Omental fat pad (tissue), 4 donors: ENCODE results near the gene OR56A5. TPM values are rescaled to one million over a fixed set of nuclear protein-coding genes. Genes with fewer than 3 reads are reported as not detected.

ENCODE experiments used
- ATAC-seq: fragments of 150-250 bp; one replicate; pipeline ENCODE4 v1.9.1; 2016; ENCODE audit warnings: mild to moderate bottlenecking, moderate library complexity; ENCODE audit not compliant: low FRiP score
- DNase-seq: peaks from one replicate; pipeline ENCODE4 v3.0.0-alpha.2; 2019; ENCODE audit warnings: low spot score
- total RNA-seq, 4 donors: library from RNA; depleted of rRNA; stranded (reverse); fragments of >200 nt; gene quantifications; one replicate each; pipeline ENCODE4 v1.1.0, GENCODE V29; 2016
- TF ChIP-seq, protein P1 (sequence below), 3 donors: fragments of 450-650 bp; IDR thresholded peaks; one replicate each; pipeline ENCODE4 v1.5.1; 2016 to 2017; ENCODE audit warnings: antibody characterized with exemption in 3 of 3, mild to moderate bottlenecking in 3 of 3, moderate library complexity in 2 of 3

Gene OR56A5
- total RNA-seq, 4 donors from 2014 or later = not detected

DNA sequence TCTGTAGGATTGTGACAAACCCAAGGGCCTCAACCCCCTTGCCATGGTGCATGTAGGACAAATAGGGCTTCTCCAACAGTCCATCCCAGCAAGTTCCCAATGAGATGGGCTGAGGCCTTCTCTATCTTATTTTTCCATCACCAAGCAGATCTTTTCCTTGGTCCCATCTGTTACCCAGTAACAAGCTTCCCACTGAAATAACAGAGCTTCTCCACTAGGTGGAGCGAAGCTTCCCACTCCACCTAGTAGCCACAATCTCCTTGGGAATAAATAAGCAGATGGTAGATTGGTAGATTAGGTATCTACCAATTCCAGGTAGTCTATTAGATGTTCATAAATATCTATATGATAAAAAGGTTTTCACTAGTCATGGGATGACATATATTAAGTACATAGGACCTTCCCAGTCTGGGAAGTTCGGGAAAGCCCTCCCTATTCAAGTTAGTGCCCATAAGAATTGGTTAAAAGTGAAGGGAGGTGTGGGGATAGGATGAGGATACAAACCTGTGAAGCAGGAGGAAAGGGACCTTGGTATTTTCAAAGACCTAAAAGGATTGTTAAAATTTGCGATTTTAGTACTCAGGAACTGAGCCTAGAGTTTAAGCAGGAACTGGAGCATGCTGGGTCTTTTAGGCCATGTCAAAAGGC lies 24.4 kb upstream of the OR56A5 start:
- DNase-seq (no peak), ATAC-seq (no peak)
- TF ChIP-seq, protein P1, sequence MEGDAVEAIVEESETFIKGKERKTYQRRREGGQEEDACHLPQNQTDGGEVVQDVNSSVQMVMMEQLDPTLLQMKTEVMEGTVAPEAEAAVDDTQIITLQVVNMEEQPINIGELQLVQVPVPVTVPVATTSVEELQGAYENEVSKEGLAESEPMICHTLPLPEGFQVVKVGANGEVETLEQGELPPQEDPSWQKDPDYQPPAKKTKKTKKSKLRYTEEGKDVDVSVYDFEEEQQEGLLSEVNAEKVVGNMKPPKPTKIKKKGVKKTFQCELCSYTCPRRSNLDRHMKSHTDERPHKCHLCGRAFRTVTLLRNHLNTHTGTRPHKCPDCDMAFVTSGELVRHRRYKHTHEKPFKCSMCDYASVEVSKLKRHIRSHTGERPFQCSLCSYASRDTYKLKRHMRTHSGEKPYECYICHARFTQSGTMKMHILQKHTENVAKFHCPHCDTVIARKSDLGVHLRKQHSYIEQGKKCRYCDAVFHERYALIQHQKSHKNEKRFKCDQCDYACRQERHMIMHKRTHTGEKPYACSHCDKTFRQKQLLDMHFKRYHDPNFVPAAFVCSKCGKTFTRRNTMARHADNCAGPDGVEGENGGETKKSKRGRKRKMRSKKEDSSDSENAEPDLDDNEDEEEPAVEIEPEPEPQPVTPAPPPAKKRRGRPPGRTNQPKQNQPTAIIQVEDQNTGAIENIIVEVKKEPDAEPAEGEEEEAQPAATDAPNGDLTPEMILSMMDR (IDR thresholded peaks at IDR 0.05) = no peak

DNA sequence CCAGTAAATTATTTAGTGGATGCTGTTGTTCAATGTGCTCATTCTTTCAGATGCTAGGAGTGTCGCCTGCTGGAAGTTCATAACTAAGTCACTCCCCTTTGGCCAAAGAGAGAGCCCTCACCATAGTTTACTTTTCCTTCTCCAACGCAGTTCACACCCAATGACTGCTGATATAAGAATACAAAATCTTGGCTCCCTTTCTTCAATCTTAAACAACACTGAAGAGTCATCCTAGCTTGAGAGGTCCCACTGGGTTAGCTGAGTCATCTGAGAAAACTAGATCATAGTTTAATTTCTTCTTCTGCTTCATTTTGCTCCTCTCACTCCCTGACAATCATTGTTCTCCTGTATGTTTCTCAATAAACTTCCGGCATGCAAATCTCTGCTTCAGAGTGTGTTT lies 23.9 kb upstream of the OR56A5 start:
- DNase-seq (no peak), ATAC-seq (no peak)
- TF ChIP-seq, protein P1 (IDR thresholded peaks at IDR 0.05) = no peak

DNA sequence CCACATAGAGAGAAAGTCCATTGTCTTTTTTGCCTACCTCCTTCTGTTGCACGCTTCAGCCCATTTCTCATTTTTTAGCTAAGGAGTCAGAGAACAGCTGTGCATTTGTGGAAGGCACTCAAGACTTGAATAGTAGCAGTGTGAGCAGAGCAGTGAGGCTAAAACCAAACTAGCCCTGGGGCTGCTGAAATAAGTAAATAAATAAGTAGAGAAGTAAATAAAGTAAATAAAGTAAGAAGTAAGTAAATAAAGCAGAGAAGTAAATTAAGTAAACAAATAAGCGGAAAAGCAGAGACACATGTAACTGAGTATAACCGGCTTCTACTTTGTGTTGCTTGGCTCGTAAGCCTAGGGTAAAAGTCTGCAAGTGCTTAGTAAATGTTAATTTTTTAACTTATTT lies 20.9 kb upstream of the OR56A5 start:
- DNase-seq = no peak
- TF ChIP-seq, protein P1 (IDR thresholded peaks at IDR 0.05) = no peak
- no peak for ATAC-seq

DNA sequence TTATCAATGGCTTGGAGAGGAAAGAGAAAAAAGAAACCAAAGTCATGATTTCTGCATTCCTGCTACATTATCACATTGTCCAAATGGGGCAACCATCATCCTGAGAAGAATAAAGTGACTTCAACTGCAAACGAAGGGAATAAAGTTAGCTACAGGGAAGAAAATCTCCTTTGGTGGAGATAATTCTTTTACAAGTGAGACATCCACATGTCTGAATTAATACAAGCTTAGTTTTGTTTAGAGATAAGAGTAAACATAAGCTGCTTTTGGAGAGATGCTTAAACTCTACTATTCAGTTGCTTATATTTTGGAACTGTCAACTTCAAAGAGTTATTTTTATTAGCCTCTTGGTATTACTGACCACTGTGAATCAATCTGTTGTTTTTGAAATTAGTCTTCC lies 18.6 kb upstream of the OR56A5 start, which contains the start of gene OR52L1:
TSS of gene OR52L1 (minus strand) at position 101 of the 400 bp plus-strand sequence. CDS start at position 46, 55 bp downstream.
- ATAC-seq = no peak
- DNase-seq = no peak
- TF ChIP-seq, protein P1 (IDR thresholded peaks at IDR 0.05) = no peak

DNA sequence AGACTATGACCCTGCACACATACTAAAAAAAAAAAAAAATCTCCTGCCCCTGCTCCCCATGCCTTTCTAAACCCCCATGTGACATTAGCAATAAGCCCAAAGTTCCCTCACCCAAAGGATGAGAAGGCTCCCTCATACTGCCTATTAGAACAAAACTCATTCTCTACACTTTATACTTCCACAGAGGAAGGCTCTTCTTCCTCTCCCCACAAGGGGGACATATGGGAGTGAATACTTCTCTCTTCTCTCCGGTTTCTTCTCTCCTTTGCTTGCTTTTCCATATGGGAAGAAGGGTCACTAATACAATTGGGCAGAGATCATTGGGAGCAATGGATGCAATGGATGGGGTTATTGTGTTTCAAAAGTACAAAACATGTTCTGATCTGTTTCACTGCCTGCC lies 15.1 kb upstream of the OR56A5 start:
- no peak for DNase-seq
- TF ChIP-seq, protein P1 (IDR thresholded peaks at IDR 0.05) = no peak

DNA sequence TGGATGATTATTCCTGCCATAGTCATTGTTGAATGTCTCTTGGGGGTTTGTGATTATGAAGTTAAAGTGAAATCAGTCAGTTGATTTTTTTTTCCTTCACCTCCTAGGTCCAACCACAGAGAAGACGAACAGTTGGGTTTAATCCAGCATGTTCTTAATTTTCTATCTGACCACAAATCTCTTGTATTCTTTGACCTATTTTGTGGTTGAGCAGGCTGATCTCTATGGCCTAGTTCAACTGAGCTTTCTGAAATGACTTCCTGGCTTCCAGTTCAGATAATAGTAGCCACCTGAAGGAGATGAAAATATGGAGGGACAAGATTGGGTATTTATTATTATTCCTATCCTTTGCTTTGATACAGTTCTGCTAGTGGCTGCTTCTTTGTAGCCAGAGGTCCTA lies 5.2 kb upstream of the OR56A5 start:
- TF ChIP-seq, protein P1 (IDR thresholded peaks at IDR 0.05) = no peak
- ATAC-seq = no peak
- DNase-seq = no peak

More for the DNA sequence above, 15.1 kb upstream of the OR56A5 start:
- no peak for ATAC-seq

DNA sequence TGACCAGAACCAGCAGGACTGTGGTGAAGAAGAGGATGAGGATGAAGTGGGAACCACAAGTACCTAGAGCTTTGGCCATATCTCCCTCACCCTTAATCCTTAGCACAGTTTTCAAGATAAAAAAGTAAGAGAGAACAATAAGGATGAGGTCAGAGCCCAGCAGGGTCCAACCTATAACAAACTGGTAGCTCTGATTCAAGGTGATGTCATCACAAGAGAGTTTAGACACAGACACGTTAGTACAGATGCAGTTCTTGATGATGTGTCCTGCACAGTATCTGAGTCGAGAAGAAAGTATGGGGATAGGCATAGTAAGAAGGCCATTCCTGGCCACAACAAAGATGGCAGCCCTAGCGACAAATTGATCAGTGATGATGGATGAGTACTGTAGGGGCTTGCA lies 586 bp downstream of the OR56A5 start:
- TF ChIP-seq, protein P1 (IDR thresholded peaks at IDR 0.05) = no peak
- ATAC-seq = no peak
- no peak for DNase-seq
